Peyer's patch (tissue), 4 donors: Measurements from ENCODE around the gene TIMP1.

Experiments
- POLR2A ChIP-seq, 2 donors: fragments of 450-650 bp; IDR thresholded peaks; one replicate each; pipeline ENCODE4 v1.5.1; 2017; ENCODE audit warnings: antibody characterized with exemption in 2 of 2, mild to moderate bottlenecking in 2 of 2, moderate library complexity in 2 of 2
- TF ChIP-seq, protein P1 (sequence below), 6 experiments: fragments of 450-650 bp in 4 of 6; fragments of 200-600 bp in 2 of 6; sonication (generic) in 1 of 6; IDR thresholded peaks; one replicate each; pipeline ENCODE4 v1.5.1; 2017 to 2019; ENCODE audit warnings: antibody characterized with exemption in 6 of 6, mild to moderate bottlenecking in 3 of 6, moderate library complexity in 1 of 6

- TF ChIP-seq, protein P1, sequence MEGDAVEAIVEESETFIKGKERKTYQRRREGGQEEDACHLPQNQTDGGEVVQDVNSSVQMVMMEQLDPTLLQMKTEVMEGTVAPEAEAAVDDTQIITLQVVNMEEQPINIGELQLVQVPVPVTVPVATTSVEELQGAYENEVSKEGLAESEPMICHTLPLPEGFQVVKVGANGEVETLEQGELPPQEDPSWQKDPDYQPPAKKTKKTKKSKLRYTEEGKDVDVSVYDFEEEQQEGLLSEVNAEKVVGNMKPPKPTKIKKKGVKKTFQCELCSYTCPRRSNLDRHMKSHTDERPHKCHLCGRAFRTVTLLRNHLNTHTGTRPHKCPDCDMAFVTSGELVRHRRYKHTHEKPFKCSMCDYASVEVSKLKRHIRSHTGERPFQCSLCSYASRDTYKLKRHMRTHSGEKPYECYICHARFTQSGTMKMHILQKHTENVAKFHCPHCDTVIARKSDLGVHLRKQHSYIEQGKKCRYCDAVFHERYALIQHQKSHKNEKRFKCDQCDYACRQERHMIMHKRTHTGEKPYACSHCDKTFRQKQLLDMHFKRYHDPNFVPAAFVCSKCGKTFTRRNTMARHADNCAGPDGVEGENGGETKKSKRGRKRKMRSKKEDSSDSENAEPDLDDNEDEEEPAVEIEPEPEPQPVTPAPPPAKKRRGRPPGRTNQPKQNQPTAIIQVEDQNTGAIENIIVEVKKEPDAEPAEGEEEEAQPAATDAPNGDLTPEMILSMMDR (IDR thresholded peaks at IDR 0.05), result no peak
- TF ChIP-seq POLR2A (IDR thresholded peaks at IDR 0.05), result no peak
These were observed 2.7 kb upstream of the TIMP1 start for GRCh38 chrX:47579537-47579936.
